HCT116 (cell line): Measurements from ENCODE around the gene GAD2. TPM values are rescaled to one million over a fixed set of nuclear protein-coding genes. Genes with fewer than 3 reads are reported as not detected.

Experiments
- ATAC-seq: fragments of 200-7000 bp; cut with Tn5 transposase; 2 replicates; pipeline ENCODE4 v1.9.1; 2020; ENCODE audit warnings: mild to moderate bottlenecking, moderate library complexity
- BruUV-seq: library from RNA; stranded (reverse); fragments of 400-500 nt; replicated peaks from 2 replicates; lab custom pipeline; 2021; lab: Mats Ljungman, UMichigan
- CTCF ChIA-PET: fragments of 300-600 bp; sonication (Branson Sonifier 250); formaldehyde crosslinking; loops from one replicate; lab custom pipeline; 2021; ENCODE audit warnings: antibody characterized with exemption; lab: Charles Lee
- POLR2A ChIA-PET: fragments of 300-600, 350-600 bp; sonication (Branson Sonifier 250); formaldehyde crosslinking; loops from one replicate; lab custom pipeline; 2021; ENCODE audit warnings: antibody characterized with exemption; lab: Charles Lee
- RAD21 ChIA-PET, 2 experiments: fragments of 300-600 bp; sonication (Branson Sonifier 250); formaldehyde crosslinking; loops; one replicate each; lab custom pipeline; 2023; ENCODE audit warnings: low total read pairs in 2 of 2; ENCODE audit not compliant: uncharacterized antibody in 2 of 2, unreplicated experiment in 2 of 2, low non-redundant PET in 1 of 2; lab: Charles Lee
- DNase-seq: peaks from one replicate; pipeline ENCODE4 v3.0.0-alpha.2; 2010; ENCODE audit warnings: low read depth, low spot score
- H2AFZ ChIP-seq: fragments of 200-600 bp; shearing (Covaris generic), sonication (generic); 2 replicates; pipeline ENCODE4 v1.6.1; 2017; ENCODE audit warnings: low read depth, mixed run types, mixed read lengths, antibody characterized with exemption, low read length; ENCODE audit not compliant: poor library complexity, severe bottlenecking
- H3K27ac ChIP-seq: 2 replicates; pipeline ENCODE4 v1.5.1; 2012; ENCODE audit warnings: low read depth, low read length
- H3K27me3 ChIP-seq: fragments of 200-600 bp; sonication (generic); 2 replicates; pipeline ENCODE4 v1.6.1; 2016; ENCODE audit warnings: mixed run types, low read length, mixed read lengths; ENCODE audit not compliant: insufficient read depth
- H3K36me3 ChIP-seq, 2 experiments: fragments of 200-500 bp in 1 of 2; fragments of 200-600 bp in 1 of 2; sonication (Bioruptor generic) in 1 of 2; sonication (generic) in 1 of 2; 2 replicates each; pipeline versions ENCODE4 v1.5.1 to v1.6.1; 2014 to 2016; ENCODE audit warnings: low read length in 2 of 2, inconsistent platforms in 1 of 2, mixed read lengths in 1 of 2, mixed run types in 1 of 2; ENCODE audit not compliant: insufficient read depth in 2 of 2, control insufficient read depth in 1 of 2
- H3K4me1 ChIP-seq, 2 experiments: fragments of 200-600 bp in 1 of 2; sonication (generic) in 1 of 2; 2 replicates each; pipeline versions ENCODE4 v1.5.1 to v1.6.1; 2012 to 2017; ENCODE audit warnings: low read length in 2 of 2, inconsistent platforms in 1 of 2, mild to moderate bottlenecking in 1 of 2, mixed read lengths in 1 of 2, mixed run types in 1 of 2, moderate library complexity in 1 of 2; ENCODE audit not compliant: insufficient read depth in 2 of 2, control insufficient read depth in 1 of 2
- H3K4me2 ChIP-seq: fragments of 200-600 bp; sonication (generic); 2 replicates; pipeline ENCODE4 v1.6.1; 2017; ENCODE audit warnings: mixed run types, low read length, mixed read lengths
- H3K4me3 ChIP-seq, 2 experiments: fragments of 200-600 bp in 1 of 2; sonication (generic) in 1 of 2; replicated peaks in 1 of 2; 2 replicates each; pipeline ENCODE4 v1.5.1; 2011 to 2016; ENCODE audit warnings: low read length in 2 of 2, control low read depth in 1 of 2, low read depth in 1 of 2, mild to moderate bottlenecking in 1 of 2, mixed read lengths in 1 of 2, mixed run types in 1 of 2
- H3K79me2 ChIP-seq: fragments of 200-600 bp; sonication (generic); 2 replicates; pipeline ENCODE4 v1.6.1; 2017; ENCODE audit warnings: mild to moderate bottlenecking, mixed run types, low read length, moderate library complexity, mixed read lengths; ENCODE audit not compliant: insufficient read depth
- H3K9ac ChIP-seq: fragments of 200-600 bp; sonication (generic); 2 replicates; pipeline ENCODE4 v1.6.1; 2016; ENCODE audit warnings: low read length, mixed read lengths
- H3K9me2 ChIP-seq: fragments of 200-600 bp; sonication (generic), shearing (Covaris generic); 2 replicates; pipeline ENCODE4 v1.6.1; 2017; ENCODE audit warnings: mixed run types, mild to moderate bottlenecking, moderate library complexity; ENCODE audit not compliant: insufficient read depth
- H3K9me3 ChIP-seq, 2 experiments: fragments of 200-500 bp in 1 of 2; fragments of 200-600 bp in 1 of 2; sonication (Bioruptor generic) in 1 of 2; sonication (generic) in 1 of 2; 2 replicates each; pipeline ENCODE4 v1.6.1; 2014 to 2017; ENCODE audit warnings: low read length in 2 of 2, mixed read lengths in 2 of 2, inconsistent platforms in 1 of 2, low read depth in 1 of 2, mild to moderate bottlenecking in 1 of 2, mixed run types in 1 of 2, moderate library complexity in 1 of 2; ENCODE audit not compliant: control insufficient read depth in 1 of 2, insufficient read depth in 1 of 2
- H4K20me1 ChIP-seq: fragments of 200-600 bp; sonication (generic), shearing (Covaris generic); 2 replicates; pipeline ENCODE4 v1.6.1; 2017; ENCODE audit warnings: mixed run types, mild to moderate bottlenecking, moderate library complexity; ENCODE audit not compliant: insufficient read depth
- CBX3 ChIP-seq: IDR thresholded peaks from 2 replicates; pipeline ENCODE4 v1.6.1; 2012; ENCODE audit warnings: low read depth
- CEBPB ChIP-seq: IDR thresholded peaks from 2 replicates; pipeline ENCODE4 v1.6.1; 2012; ENCODE audit warnings: low read depth
- ELF1 ChIP-seq: IDR thresholded peaks from 2 replicates; pipeline ENCODE4 v1.6.1; 2012; ENCODE audit warnings: low read depth, borderline replicate concordance
- JUND ChIP-seq: IDR thresholded peaks from 2 replicates; pipeline ENCODE4 v1.6.1; 2012
- MAX ChIP-seq: IDR thresholded peaks from 2 replicates; pipeline ENCODE4 v1.6.1; 2012
- POLR2A ChIP-seq: IDR thresholded peaks from 2 replicates; pipeline ENCODE4 v1.7.0; 2011; ENCODE audit warnings: borderline replicate concordance; ENCODE audit not compliant: insufficient read depth, insufficient read length; ENCODE audit errors: extremely low read depth
- POLR2AphosphoS5 ChIP-seq: IDR thresholded peaks from 2 replicates; pipeline ENCODE4 v1.6.1; 2011; ENCODE audit warnings: mild to moderate bottlenecking, low read depth, low read length, moderate library complexity
- REST ChIP-seq: IDR thresholded peaks from 2 replicates; pipeline ENCODE4 v1.6.1; 2012; ENCODE audit warnings: low read depth
- SIN3A ChIP-seq: IDR thresholded peaks from 2 replicates; pipeline ENCODE4 v1.6.1; 2012; ENCODE audit warnings: low read depth
- SP1 ChIP-seq: IDR thresholded peaks from 2 replicates; pipeline ENCODE4 v1.6.1; 2012; ENCODE audit warnings: low read depth
- SRF ChIP-seq: IDR thresholded peaks from 2 replicates; pipeline ENCODE4 v1.6.1; 2012; ENCODE audit warnings: low read depth
- TCF7L2 ChIP-seq: IDR thresholded peaks from 2 replicates; pipeline ENCODE4 v1.7.0; 2011; ENCODE audit warnings: borderline replicate concordance, inconsistent platforms; ENCODE audit not compliant: insufficient read depth, insufficient read length; ENCODE audit errors: extremely low read depth
- YY1 ChIP-seq: IDR thresholded peaks from 2 replicates; pipeline ENCODE4 v1.6.1; 2011; ENCODE audit warnings: low read length, low read depth, moderate library complexity, mild to moderate bottlenecking; ENCODE audit not compliant: insufficient replicate concordance; ENCODE audit errors: extremely low read depth
- ZFX ChIP-seq: fragments of 450-650 bp; IDR thresholded peaks from 2 replicates; pipeline ENCODE4 v1.6.1; 2017
- ZNF274 ChIP-seq: fragments of 200-500 bp; sonication (Bioruptor generic); IDR thresholded peaks from 2 replicates; pipeline ENCODE4 v1.6.1; 2014; ENCODE audit warnings: mild to moderate bottlenecking, low read depth, low read length, inconsistent platforms
- intact Hi-C: fragments of 100-400 bp; cut with micrococcal nuclease; formaldehyde crosslinking; loops from 2 replicates; pipeline ENCODE4 v1.10.0; 2022
- total RNA-seq: library from RNA; stranded (reverse); gene quantifications from one replicate; pipeline ENCODE4 v1.2.1, GENCODE V29; 2021; ENCODE audit not compliant: unreplicated experiment
- TF ChIP-seq, protein P1 (sequence below), 3 experiments: fragments of 200-600 bp in 1 of 3; sonication (generic) in 1 of 3; IDR thresholded peaks in 2 of 3; conservative IDR thresholded peaks in 1 of 3; 2 replicates each; pipeline ENCODE4 v1.5.1; 2012 to 2017; ENCODE audit warnings: low read depth in 2 of 3, low read length in 2 of 3, antibody characterized with exemption in 1 of 3, borderline replicate concordance in 1 of 3, control low read depth in 1 of 3, mild to moderate bottlenecking in 1 of 3, mixed read lengths in 1 of 3, mixed run types in 1 of 3, moderate library complexity in 1 of 3; ENCODE audit not compliant: insufficient read depth in 1 of 3

The GAD2 gene
- total RNA-seq, 1 experiment from 2014 or later = not detected

DNA sequence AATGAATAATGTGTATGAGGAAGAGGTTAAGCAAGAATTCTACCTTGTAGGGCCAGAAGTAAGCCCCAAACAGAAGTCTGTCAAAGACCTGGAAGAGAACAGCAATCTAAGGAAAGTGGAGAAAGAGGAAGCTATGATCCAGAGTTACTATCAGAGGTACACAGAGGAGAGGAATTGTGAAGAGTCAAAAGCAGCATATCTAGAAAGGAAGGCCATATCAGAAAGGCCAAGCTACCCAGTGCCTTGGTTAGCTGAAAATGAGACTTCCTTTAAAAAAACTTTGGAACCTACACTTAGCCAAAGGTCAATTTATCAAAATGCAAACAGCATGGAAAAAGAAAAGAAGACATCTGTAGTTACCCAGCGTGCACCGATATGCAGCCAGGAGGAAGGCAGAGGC, 42.7 kb upstream of the GAD2 start:
- no TSS peak for BruUV-seq
- RAD21 ChIA-PET = no interaction called here
- POLR2A ChIA-PET = no interaction called here

GRCh38 chr10:26177341-26177740, 39.2 kb upstream of the GAD2 start:
- ChIA-PET POLR2A (no interaction called here), CTCF (no interaction called here), RAD21 (no interaction called here)
- Histone ChIP-seq H4K20me1 (no peaks in the 10 kb centered on the region), H3K27ac (no peak overlapping the region), H3K4me1 (no peaks in the 10 kb centered on the region), H3K9ac (no peak overlapping the region), H2AFZ (no peak overlapping the region), H3K9me2 (no peaks in the 10 kb centered on the region), H3K4me2 (no peak overlapping the region), H3K4me3 (no peak overlapping the region), H3K79me2 (no peaks in the 10 kb centered on the region), H3K27me3 (peaks cover 38% of the 10 kb centered on the region), H3K9me3 (no peaks in the 10 kb centered on the region), H3K36me3 (no peaks in the 10 kb centered on the region)
- BruUV-seq = no TSS peak
- no peak for ATAC-seq
- intact Hi-C loops = no loop called here
- DNase-seq = no peak
- TF ChIP-seq POLR2AphosphoS5 (no peak), ZFX (no peak), REST (no peak), YY1 (no peak), CEBPB (no peak), TCF7L2 (no peak), ZNF274 (no peak), MAX (no peak), ELF1 (no peak), SRF (no peak), SIN3A (no peak), CBX3 (no peak)

More for the DNA sequence above, 42.7 kb upstream of the GAD2 start:
- Histone ChIP-seq H3K4me3 (no peak overlapping the region), H3K27me3 (peaks cover 66% of the 10 kb centered on the region), H3K36me3 (no peaks in the 10 kb centered on the region), H3K4me1 (no peaks in the 10 kb centered on the region), H4K20me1 (no peaks in the 10 kb centered on the region), H3K4me2 (no peak overlapping the region), H3K9me3 (no peaks in the 10 kb centered on the region), H3K27ac (no peak overlapping the region), H3K9ac (no peak overlapping the region), H3K9me2 (no peaks in the 10 kb centered on the region), H2AFZ (no peak overlapping the region), H3K79me2 (no peaks in the 10 kb centered on the region)
- ATAC-seq (no peak), DNase-seq (no peak)
- no peak for TF ChIP-seq SP1
- TF ChIP-seq, protein P1, sequence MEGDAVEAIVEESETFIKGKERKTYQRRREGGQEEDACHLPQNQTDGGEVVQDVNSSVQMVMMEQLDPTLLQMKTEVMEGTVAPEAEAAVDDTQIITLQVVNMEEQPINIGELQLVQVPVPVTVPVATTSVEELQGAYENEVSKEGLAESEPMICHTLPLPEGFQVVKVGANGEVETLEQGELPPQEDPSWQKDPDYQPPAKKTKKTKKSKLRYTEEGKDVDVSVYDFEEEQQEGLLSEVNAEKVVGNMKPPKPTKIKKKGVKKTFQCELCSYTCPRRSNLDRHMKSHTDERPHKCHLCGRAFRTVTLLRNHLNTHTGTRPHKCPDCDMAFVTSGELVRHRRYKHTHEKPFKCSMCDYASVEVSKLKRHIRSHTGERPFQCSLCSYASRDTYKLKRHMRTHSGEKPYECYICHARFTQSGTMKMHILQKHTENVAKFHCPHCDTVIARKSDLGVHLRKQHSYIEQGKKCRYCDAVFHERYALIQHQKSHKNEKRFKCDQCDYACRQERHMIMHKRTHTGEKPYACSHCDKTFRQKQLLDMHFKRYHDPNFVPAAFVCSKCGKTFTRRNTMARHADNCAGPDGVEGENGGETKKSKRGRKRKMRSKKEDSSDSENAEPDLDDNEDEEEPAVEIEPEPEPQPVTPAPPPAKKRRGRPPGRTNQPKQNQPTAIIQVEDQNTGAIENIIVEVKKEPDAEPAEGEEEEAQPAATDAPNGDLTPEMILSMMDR (IDR thresholded peaks at IDR 0.05 in 2 of 3, conservative IDR thresholded peaks at IDR 0.05 in 1 of 3; ENCODE audit: borderline replicate concordance in 1 of 3, insufficient read depth in 1 of 3, low read depth in 2 of 3, low read length in 2 of 3) = no peak
- TF ChIP-seq SRF = no peak
- TF ChIP-seq POLR2A = no peak
- no peak for TF ChIP-seq JUND
- no peak for TF ChIP-seq POLR2AphosphoS5
- CTCF ChIA-PET = no interaction called here
- intact Hi-C loops = no loop called here
